Coronary artery (tissue), 2 donors: Measurements from ENCODE around the gene ARPP21.

ENCODE experiments used
- DNase-seq: peaks from one replicate; pipeline ENCODE4 v3.0.0-alpha.2; 2017; ENCODE audit warnings: low spot score
- H3K27ac ChIP-seq, 2 donors: fragments of 200-600 bp; sonication (generic); one replicate each; pipeline ENCODE4 v1.5.1; 2016 to 2019
- H3K4me3 ChIP-seq: fragments of 200-600 bp; sonication (generic); 2 replicates; pipeline ENCODE4 v1.5.1; 2016; ENCODE audit warnings: mild to moderate bottlenecking, moderate library complexity
- CTCF ChIP-seq: fragments of 200-600 bp; sonication (generic); IDR thresholded peaks from one replicate; pipeline ENCODE4 v1.5.1; 2019; ENCODE audit warnings: antibody characterized with exemption

Gene ARPP21

GRCh38 chr3:35724106-35724505 is 84.8 kb downstream of the ARPP21 start:
- Histone ChIP-seq H3K27ac (no peak overlapping the region), H3K4me3 (no peak overlapping the region)
- TF ChIP-seq CTCF = no peak
- DNase-seq = no peak

- DNase-seq = no peak
- no peak for TF ChIP-seq CTCF
- H3K27ac ChIP-seq = no peak overlapping the region
- no peak overlapping the region for H3K4me3 ChIP-seq
These were observed 87.9 kb downstream of the ARPP21 start for GRCh38 chr3:35727179-35727578.

- DNase-seq = no peak
- no peak overlapping the region for H3K4me3 ChIP-seq
- TF ChIP-seq CTCF = no peak
- H3K27ac ChIP-seq = no peak overlapping the region
These were observed 94.0 kb downstream of the ARPP21 start for GRCh38 chr3:35733341-35733740.

GRCh38 chr3:35733864-35734263 is 94.5 kb downstream of the ARPP21 start:
- no peak for TF ChIP-seq CTCF
- H3K4me3 ChIP-seq = no peak overlapping the region
- H3K27ac ChIP-seq = no peak overlapping the region
- DNase-seq = no peak

GRCh38 chr3:35737080-35737479 is 97.8 kb downstream of the ARPP21 start:
- Histone ChIP-seq H3K27ac (no peak overlapping the region), H3K4me3 (no peak overlapping the region)
- no peak for TF ChIP-seq CTCF
- DNase-seq = no peak

- DNase-seq = no peak
- Histone ChIP-seq H3K27ac (no peak overlapping the region), H3K4me3 (no peak overlapping the region)
- no peak for TF ChIP-seq CTCF
These were observed 98.2 kb downstream of the ARPP21 start for GRCh38 chr3:35737527-35737926.

GRCh38 chr3:35737934-35738706 is 98.8 kb downstream of the ARPP21 start:
- no peak overlapping the region for H3K27ac ChIP-seq
- no peak for DNase-seq
- no peak overlapping the region for H3K4me3 ChIP-seq
- no peak for TF ChIP-seq CTCF
